ENCODE data around the gene ATP1B1. TPM values are rescaled to one million over a fixed set of nuclear protein-coding genes. Genes with fewer than 3 reads are reported as not detected.
A peak's percentile ranks its signal among the peaks of the same experiment; 100 is the strongest.

Gene ATP1B1
- total and polyA plus RNA-seq, 2 experiments from 2014 or later, result 6.9 to 16.1 TPM

DNA sequence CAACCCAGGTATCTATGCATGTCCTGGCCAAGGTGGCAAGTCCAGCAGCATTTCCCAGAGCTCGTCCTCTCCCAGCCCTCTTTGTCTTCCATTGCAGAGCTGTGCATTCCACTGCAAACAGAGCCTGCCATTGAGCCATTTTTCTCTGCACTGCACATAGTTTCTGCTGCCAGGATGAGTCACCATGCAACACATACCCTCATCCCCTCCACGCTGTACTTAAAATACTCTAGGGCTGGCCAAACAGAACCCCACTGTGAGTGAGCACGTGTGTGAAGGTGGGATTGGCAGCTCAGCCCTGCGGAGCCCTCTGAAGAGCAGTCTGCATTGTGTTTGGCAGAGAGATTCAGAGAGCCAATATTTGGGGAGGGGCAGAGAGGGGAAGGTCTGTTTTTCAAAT lies 3.9 kb upstream of the ATP1B1 start:
- no peaks in the 10 kb centered on the region for H3K9me3 ChIP-seq (ENCODE audit: low read depth)
- no peaks in the 10 kb centered on the region for H3K9me2 ChIP-seq (ENCODE audit: insufficient read depth)
- no peak overlapping the region for H2AFZ ChIP-seq
- in situ Hi-C loops (cut with MboI), result loop anchor here (25.0 kb wide), 1 partner anchor 665 kb away; no protein-coding TSS in a partner anchor
- peak; percentile 81 for DNase-seq
- no peaks in the 10 kb centered on the region for H3K36me3 ChIP-seq (ENCODE audit: low read depth)
- H3K4me2 ChIP-seq (ENCODE audit: unreplicated experiment), result peak overlapping the region; percentile 28
- 0 out of 2 replicates have a peak, but pooled peaks cover 4% of the 10 kb centered on the region for H3K27me3 ChIP-seq (replicated peaks; ENCODE audit: insufficient read depth)
- H3K4me1 ChIP-seq (ENCODE audit: insufficient read depth), result peaks cover 7% of the 10 kb centered on the region
- no peak for TF ChIP-seq EZH2 (IDR thresholded peaks at IDR 0.05; ENCODE audit: insufficient read depth, poor library complexity, severe bottlenecking)
- no peak overlapping the region for H3K4me3 ChIP-seq
- H3K27ac ChIP-seq, result no peak overlapping the region
- peaks cover 5% of the 10 kb centered on the region; the same call in 1 of the 2 replicates for H3K79me2 ChIP-seq (ENCODE audit: insufficient read depth)
- 9 to 21% methylated on average over 4 of the region's 4 CpGs for WGBS, 2 experiments (ENCODE audit: low coverage in 1 of 2, low lambda C conversion rate in 2 of 2, missing lambda C conversion rate in 2 of 2)
- H4K20me1 ChIP-seq (ENCODE audit: insufficient read depth), result no peaks in the 10 kb centered on the region
- H3K9ac ChIP-seq, result no peak overlapping the region
- H3F3A ChIP-seq (ENCODE audit: insufficient read depth), result no peaks in the 10 kb centered on the region; the same call in 1 of the 2 replicates

GRCh38 chr1:169103002-169103401 lies 3.5 kb upstream of the ATP1B1 start:
- Histone ChIP-seq H2AFZ (no peak overlapping the region), H3K36me3 (ENCODE audit: low read depth) (no peaks in the 10 kb centered on the region), H3K4me1 (ENCODE audit: insufficient read depth) (peaks cover 12% of the 10 kb centered on the region), H3K27ac (no peak overlapping the region), H3K27me3 (replicated peaks; ENCODE audit: insufficient read depth) (0 out of 2 replicates have a peak, but pooled peaks cover 4% of the 10 kb centered on the region), H3K4me2 (ENCODE audit: unreplicated experiment) (peak overlapping the region; percentile 28), H3K9ac (no peak overlapping the region), H3K9me2 (ENCODE audit: insufficient read depth) (no peaks in the 10 kb centered on the region), H4K20me1 (ENCODE audit: insufficient read depth) (no peaks in the 10 kb centered on the region), H3F3A (ENCODE audit: insufficient read depth) (no peaks in the 10 kb centered on the region; the same call in 1 of the 2 replicates), H3K4me3 (no peak overlapping the region), H3K9me3 (ENCODE audit: low read depth) (no peaks in the 10 kb centered on the region), H3K79me2 (ENCODE audit: insufficient read depth) (peaks cover 9% of the 10 kb centered on the region)
- 59 to 65% methylated on average over 5 of the region's 5 CpGs for WGBS, 2 experiments (ENCODE audit: low coverage in 1 of 2, low lambda C conversion rate in 2 of 2, missing lambda C conversion rate in 2 of 2)
- DNase-seq, result no peak
- TF ChIP-seq EZH2phosphoT487 (IDR thresholded peaks at IDR 0.05; ENCODE audit: insufficient read depth, low read depth), result no peak
- no peak for TF ChIP-seq EZH2 (IDR thresholded peaks at IDR 0.05; ENCODE audit: insufficient read depth, poor library complexity, severe bottlenecking)
- in situ Hi-C loops (cut with MboI), result loop anchor here (25.0 kb wide), 1 partner anchor 666 kb away; no protein-coding TSS in a partner anchor

DNA sequence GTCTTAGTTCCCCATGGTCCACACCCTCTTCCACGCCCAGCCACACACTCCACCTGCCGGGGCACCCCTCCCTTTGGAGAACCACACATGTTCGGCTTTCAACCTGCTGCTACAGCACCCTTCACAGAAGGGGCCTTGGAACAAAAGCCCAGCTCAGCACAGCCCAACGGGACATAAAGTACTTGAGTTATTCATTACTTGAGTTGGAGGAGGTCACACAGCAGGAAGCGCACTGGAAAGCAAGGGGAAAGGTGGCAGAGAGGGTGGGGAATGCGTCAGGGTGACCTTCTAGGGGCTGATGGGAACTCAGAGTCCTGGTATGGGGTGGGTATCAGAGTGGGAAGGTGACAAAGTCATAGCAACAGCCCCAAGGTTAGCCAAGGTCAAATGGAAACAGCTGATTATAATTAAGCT lies 3.0 kb upstream of the ATP1B1 start:
- Histone ChIP-seq H3K27ac (no peak overlapping the region), H3K4me2 (ENCODE audit: unreplicated experiment) (no peak overlapping the region), H4K20me1 (ENCODE audit: insufficient read depth) (no peaks in the 10 kb centered on the region), H3K36me3 (ENCODE audit: low read depth) (no peaks in the 10 kb centered on the region), H3K27me3 (replicated peaks; ENCODE audit: insufficient read depth) (0 out of 2 replicates have a peak, but pooled peaks cover 4% of the 10 kb centered on the region), H3K9me2 (ENCODE audit: insufficient read depth) (no peaks in the 10 kb centered on the region), H3K9me3 (ENCODE audit: low read depth) (no peaks in the 10 kb centered on the region), H3K79me2 (ENCODE audit: insufficient read depth) (peaks cover 14% of the 10 kb centered on the region), H3K9ac (no peak overlapping the region), H3F3A (ENCODE audit: insufficient read depth) (no peaks in the 10 kb centered on the region; the same call in 1 of the 2 replicates), H2AFZ (no peak overlapping the region), H3K4me1 (ENCODE audit: insufficient read depth) (peaks cover 15% of the 10 kb centered on the region), H3K4me3 (no peak overlapping the region)
- no peak for DNase-seq
- in situ Hi-C loops (cut with MboI), result loop anchor here (25.0 kb wide), 1 partner anchor 666 kb away; no protein-coding TSS in a partner anchor
- whole genome bisulfite sequencing, 2 experiments (ENCODE audit: low coverage in 1 of 2, low lambda C conversion rate in 2 of 2, missing lambda C conversion rate in 2 of 2), result 45 to 49% methylated on average over 6 of the region's 6 CpGs
- no peak for TF ChIP-seq EZH2 (IDR thresholded peaks at IDR 0.05; ENCODE audit: insufficient read depth, poor library complexity, severe bottlenecking)
- TF ChIP-seq EZH2phosphoT487 (IDR thresholded peaks at IDR 0.05; ENCODE audit: insufficient read depth, low read depth), result no peak

DNA sequence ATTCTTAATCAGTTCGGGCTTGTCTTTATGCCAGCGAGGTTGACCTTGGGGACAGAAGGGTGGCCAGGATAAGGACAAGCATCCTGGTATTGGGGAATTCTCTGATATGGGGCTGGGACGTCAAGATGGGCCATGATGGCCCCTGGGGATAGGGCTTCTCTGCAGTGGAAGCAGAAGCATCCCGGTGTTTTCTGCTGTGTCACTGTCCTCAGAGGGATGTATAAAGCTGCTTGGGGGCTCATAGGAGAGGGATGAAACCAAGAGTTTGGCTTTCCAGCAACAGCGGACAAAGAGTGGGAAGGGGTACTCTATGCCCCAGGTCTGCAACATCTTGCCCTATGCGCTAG lies 1.4 kb upstream of the ATP1B1 start:
- WGBS, 2 experiments (ENCODE audit: low coverage in 1 of 2, low lambda C conversion rate in 2 of 2, missing lambda C conversion rate in 2 of 2), result 49 to 59% methylated on average over 6 of the region's 6 CpGs
- Histone ChIP-seq H3K79me2 (ENCODE audit: insufficient read depth) (peaks cover 30% of the 10 kb centered on the region), H3K4me3 (no peak overlapping the region), H3K9me3 (ENCODE audit: low read depth) (no peaks in the 10 kb centered on the region), H3K4me2 (ENCODE audit: unreplicated experiment) (no peak overlapping the region), H4K20me1 (ENCODE audit: insufficient read depth) (no peaks in the 10 kb centered on the region), H3K9me2 (ENCODE audit: insufficient read depth) (no peaks in the 10 kb centered on the region), H3K27ac (no peak overlapping the region), H3K9ac (no peak overlapping the region), H3K4me1 (ENCODE audit: insufficient read depth) (peaks cover 23% of the 10 kb centered on the region), H3F3A (ENCODE audit: insufficient read depth) (no peaks in the 10 kb centered on the region; the same call in 1 of the 2 replicates), H3K36me3 (ENCODE audit: low read depth) (no peaks in the 10 kb centered on the region), H3K27me3 (replicated peaks; ENCODE audit: insufficient read depth) (0 out of 2 replicates have a peak, but pooled peaks cover 4% of the 10 kb centered on the region), H2AFZ (no peak overlapping the region)
- TF ChIP-seq EZH2 (IDR thresholded peaks at IDR 0.05; ENCODE audit: insufficient read depth, poor library complexity, severe bottlenecking), result no peak
- TF ChIP-seq EZH2phosphoT487 (IDR thresholded peaks at IDR 0.05; ENCODE audit: insufficient read depth, low read depth), result no peak
- in situ Hi-C loops (cut with MboI), result loop anchor here (25.0 kb wide), 1 partner anchor 668 kb away; no protein-coding TSS in a partner anchor
- DNase-seq, result no peak

Measured in GM23248 (cell line).